GM12874 (cell line): Measurements from ENCODE around the gene AP2A2.

Experiments used
- CTCF ChIP-seq: IDR thresholded peaks from 2 replicates; pipeline ENCODE4 v1.5.1; 2011; ENCODE audit warnings: low read depth, mild to moderate bottlenecking, control low read depth, low read length, moderate library complexity; ENCODE audit not compliant: insufficient read depth

AP2A2 gene

GRCh38 chr11:926341-926916, 759 bp downstream of the AP2A2 start:
- TF ChIP-seq CTCF, result no peak

- no peak for TF ChIP-seq CTCF
Observed at GRCh38 chr11:927871-928270, 2.2 kb downstream of the AP2A2 start.

- no peak for TF ChIP-seq CTCF
Observed at GRCh38 chr11:928786-929185, 3.1 kb downstream of the AP2A2 start.

GRCh38 chr11:929405-929804, 3.7 kb downstream of the AP2A2 start:
- no peak for TF ChIP-seq CTCF

- TF ChIP-seq CTCF, result no peak
Observed at GRCh38 chr11:931385-931784, 5.7 kb downstream of the AP2A2 start.

GRCh38 chr11:932435-932834, 6.8 kb downstream of the AP2A2 start:
- no peak for TF ChIP-seq CTCF

- TF ChIP-seq CTCF, result no peak
Observed at GRCh38 chr11:933142-933851, 7.6 kb downstream of the AP2A2 start.
